ENCODE data around the gene GALE. TPM values are rescaled to one million over a fixed set of nuclear protein-coding genes. Genes with fewer than 3 reads are reported as not detected.

Gene GALE
- total and polyA plus RNA-seq, 4 donors = 21.4 to 146 (median 80.0) TPM

GRCh38 chr1:23825762-23826522 is 25.4 kb upstream of the GALE start:
- Histone ChIP-seq H3K4me1 (ENCODE audit: control insufficient read depth in 5 of 5, insufficient read depth in 5 of 5, low read length in 5 of 5) (peaks cover 0 to 9% (median 0%) of the 10 kb centered on the region in 5 donors), H3K9ac (ENCODE audit: insufficient read depth in 1 of 2, low read length in 2 of 2) (peak overlapping the region in 1 of 2 donors; percentile 76), H3K4me3 (peak overlapping the region; percentile 24), H3K27me3 (ENCODE audit: control insufficient read depth in 3 of 3, insufficient read depth in 3 of 3, low read length in 2 of 3) (no peaks in the 10 kb centered on the region), H3K36me3 (ENCODE audit: control insufficient read depth in 4 of 4, insufficient read depth in 4 of 4, low read length in 4 of 4) (no peaks in the 10 kb centered on the region), H3K27ac (ENCODE audit: low read depth in 1 of 2, low read length in 1 of 2) (peak overlapping the region; percentile 22 to 95), H3K9me3 (ENCODE audit: control insufficient read depth in 4 of 4, insufficient read depth in 3 of 4, low read length in 3 of 4) (no peaks in the 10 kb centered on the region)
- no peak for TF ChIP-seq CTCF (IDR thresholded peaks at IDR 0.05; ENCODE audit: control extremely low read depth, extremely low read depth)
- ATAC-seq (ENCODE audit: insufficient read depth, low FRiP score) (no peak), DNase-seq (peak in 2 of 3 donors; percentile 17 to 25)
- WGBS, 2 donors = 62 to 70% methylated on average over 22 to 24 of the region's 24 CpGs

GRCh38 chr1:23825076-23825761 is 24.7 kb upstream of the GALE start, which contains the start of gene HMGCL:
Gene HMGCL, minus strand, starts transcription at chr1:23825429. Its CDS starts 14 bp downstream, at chr1:23825415.
- no peak for TF ChIP-seq CTCF (IDR thresholded peaks at IDR 0.05; ENCODE audit: control extremely low read depth, extremely low read depth)
- H3K9me3 ChIP-seq (ENCODE audit: control insufficient read depth in 4 of 4, insufficient read depth in 3 of 4, low read length in 3 of 4) = no peaks in the 10 kb centered on the region
- H3K27me3 ChIP-seq (ENCODE audit: control insufficient read depth in 3 of 3, insufficient read depth in 3 of 3, low read length in 2 of 3) = no peaks in the 10 kb centered on the region
- peak within 1 kb of the TSS; percentile 92 to 98 for H3K9ac ChIP-seq (ENCODE audit: insufficient read depth in 1 of 2, low read length in 2 of 2)
- ATAC-seq (ENCODE audit: insufficient read depth, low FRiP score) (peak; percentile 96), DNase-seq (peak; percentile 94 to 97 (median 95))
- no peaks in the 10 kb centered on the region for H3K36me3 ChIP-seq (ENCODE audit: control insufficient read depth in 4 of 4, insufficient read depth in 4 of 4, low read length in 4 of 4)
- H3K27ac ChIP-seq (ENCODE audit: low read depth in 1 of 2, low read length in 1 of 2) = peak within 1 kb of the TSS; percentile 95
- H3K4me3 ChIP-seq = peak within 1 kb of the TSS; percentile 95
- peaks cover 0 to 9% (median 0%) of the 10 kb centered on the region in 5 donors for H3K4me1 ChIP-seq (ENCODE audit: control insufficient read depth in 5 of 5, insufficient read depth in 5 of 5, low read length in 5 of 5)
- WGBS, 2 donors = 1% methylated on average over 36 to 42 of the region's 42 CpGs

GRCh38 chr1:23824711-23825075 is 24.1 kb upstream of the GALE start:
- TF ChIP-seq CTCF (IDR thresholded peaks at IDR 0.05; ENCODE audit: control extremely low read depth, extremely low read depth) = no peak
- peak overlapping the region; percentile 95 for H3K27ac ChIP-seq (ENCODE audit: low read depth in 1 of 2, low read length in 1 of 2)
- no peaks in the 10 kb centered on the region for H3K36me3 ChIP-seq (ENCODE audit: control insufficient read depth in 4 of 4, insufficient read depth in 4 of 4, low read length in 4 of 4)
- H3K9me3 ChIP-seq (ENCODE audit: control insufficient read depth in 4 of 4, insufficient read depth in 3 of 4, low read length in 3 of 4) = no peaks in the 10 kb centered on the region
- ATAC-seq (ENCODE audit: insufficient read depth, low FRiP score) (no peak), DNase-seq (peak in 1 of 3 donors; percentile 15)
- H3K4me1 ChIP-seq (ENCODE audit: control insufficient read depth in 5 of 5, insufficient read depth in 5 of 5, low read length in 5 of 5) = peaks cover 0 to 9% (median 0%) of the 10 kb centered on the region in 5 donors
- H3K4me3 ChIP-seq = peak overlapping the region; percentile 95
- H3K9ac ChIP-seq (ENCODE audit: insufficient read depth in 1 of 2, low read length in 2 of 2) = peak overlapping the region; percentile 92 to 98
- no peaks in the 10 kb centered on the region for H3K27me3 ChIP-seq (ENCODE audit: control insufficient read depth in 3 of 3, insufficient read depth in 3 of 3, low read length in 2 of 3)
- 1 to 4% methylated on average over 8 of the region's 8 CpGs for WGBS, 2 donors

Data from lung (tissue), 12 donors.